Epidermal melanocyte (primary cell): ENCODE measurements around the gene AFAP1L2.
"Not testable (repeated sequence)": the region's sequence is repeated elsewhere in the genome, so short reads cannot be mapped to it uniquely, and the experiment has no call there.

Experiments used
- DNase-seq: peaks from one replicate; pipeline ENCODE4 v3.0.0; 2011; ENCODE audit warnings: low spot score; ENCODE audit not compliant: insufficient read length

The AFAP1L2 gene

DNA sequence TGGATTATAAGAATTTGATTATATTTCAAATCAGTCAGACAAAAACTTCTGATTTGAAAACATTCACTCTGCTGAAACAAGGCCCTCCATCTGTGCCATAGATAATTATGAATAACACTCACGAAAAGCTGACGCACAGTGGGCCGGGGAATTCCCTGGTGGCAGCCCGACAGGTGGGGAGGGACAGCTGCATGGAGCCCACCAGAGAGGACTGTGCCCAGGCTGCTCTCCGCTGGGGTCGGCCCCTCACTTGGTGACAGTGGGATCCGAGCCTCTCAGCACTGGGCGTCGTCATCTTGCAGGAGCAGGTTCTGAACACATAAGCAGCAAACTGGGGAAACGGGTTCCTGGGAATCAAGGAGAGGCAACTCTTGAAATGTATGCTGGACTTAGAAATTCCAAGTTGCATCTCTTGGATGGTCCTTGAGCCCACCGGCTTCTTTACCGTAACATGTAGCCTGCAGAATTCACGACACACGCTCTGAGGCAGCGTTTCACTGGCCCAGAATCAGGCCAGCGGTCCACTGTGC is 41.4 kb downstream of the AFAP1L2 start:
- no peak for DNase-seq

DNA sequence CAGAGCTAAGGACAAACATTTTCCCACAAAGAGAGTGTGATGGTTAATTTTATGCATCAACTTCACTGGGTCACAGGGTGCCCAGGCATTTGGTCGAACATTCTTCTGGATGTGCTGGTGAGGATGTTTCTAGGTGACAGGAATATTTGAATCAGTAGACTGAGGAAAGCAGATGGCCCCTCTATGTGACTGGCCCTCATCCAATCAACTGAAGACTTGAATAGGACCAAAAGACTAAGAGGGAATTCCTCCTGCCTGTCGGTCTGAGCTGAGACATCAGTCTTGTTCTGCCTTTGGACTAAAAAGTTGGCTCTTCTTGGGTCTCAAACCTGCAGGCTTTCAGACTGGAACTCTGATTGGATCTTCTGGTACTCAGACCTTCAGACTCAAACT is 44.4 kb downstream of the AFAP1L2 start:
- no peak for DNase-seq

DNA sequence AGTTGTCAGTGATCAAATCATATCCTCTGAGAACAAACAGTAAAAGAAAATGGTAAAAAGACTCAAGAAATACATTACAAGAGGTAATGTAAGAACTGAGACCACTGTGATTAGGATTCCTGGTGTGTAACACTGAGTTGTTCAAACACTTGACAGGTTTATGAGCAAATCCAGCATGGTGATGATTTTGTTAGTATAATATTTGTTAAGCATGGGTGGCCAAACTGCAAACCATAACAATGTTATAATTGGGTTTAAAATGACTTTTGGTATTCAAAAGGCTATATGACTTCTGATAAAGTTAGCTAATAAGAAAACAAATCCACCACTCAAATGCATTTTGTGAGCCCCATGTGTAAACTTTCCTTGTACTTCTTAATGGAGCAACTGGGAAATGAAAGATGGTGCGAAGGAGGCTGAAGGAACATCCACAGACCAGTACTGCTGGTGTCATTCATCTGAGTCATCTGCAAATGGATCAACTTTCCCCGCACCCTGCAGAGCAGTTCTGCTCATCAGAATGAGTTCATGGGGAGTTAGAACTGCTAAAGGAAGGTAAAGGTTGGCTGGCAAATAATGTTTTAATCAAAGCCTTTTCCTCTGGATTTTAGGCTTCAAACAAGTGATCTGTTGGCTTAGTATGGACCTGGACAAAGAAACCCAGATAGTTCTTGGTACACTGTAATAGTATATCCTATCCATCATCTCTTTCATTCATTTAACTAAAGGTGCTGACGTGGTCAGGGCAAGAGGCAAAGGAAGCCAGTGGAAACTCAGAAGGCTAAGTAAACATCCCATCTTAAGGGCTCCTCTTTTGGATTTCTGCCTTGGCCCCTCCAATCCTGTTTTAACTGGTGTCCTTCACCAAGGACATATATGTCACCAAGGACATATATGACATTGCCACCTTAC is 45.0 kb downstream of the AFAP1L2 start:
- no peak for DNase-seq

DNA sequence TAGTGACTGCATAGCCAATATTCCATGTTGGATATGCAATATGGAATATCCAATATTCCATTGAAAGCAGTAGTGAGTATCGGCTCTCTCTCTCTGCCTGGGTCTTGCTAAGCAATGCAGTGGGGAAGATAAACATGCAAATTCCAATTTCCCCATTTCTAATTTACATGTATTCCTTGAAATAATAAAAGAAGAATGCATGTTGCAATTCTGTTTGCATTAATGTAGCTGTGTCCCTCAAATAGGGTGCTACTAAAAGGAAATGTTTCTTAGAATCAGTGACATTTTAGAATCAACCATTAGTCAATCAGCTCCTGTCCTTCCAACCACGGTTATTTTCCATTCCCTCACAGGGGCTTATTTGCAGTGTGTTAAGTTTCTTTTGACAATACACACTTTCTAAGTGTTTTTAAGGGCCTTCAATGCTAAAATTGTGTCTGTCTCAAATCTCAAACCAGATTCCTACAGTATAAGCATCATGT is 46.7 kb downstream of the AFAP1L2 start:
- DNase-seq: no peak

DNA sequence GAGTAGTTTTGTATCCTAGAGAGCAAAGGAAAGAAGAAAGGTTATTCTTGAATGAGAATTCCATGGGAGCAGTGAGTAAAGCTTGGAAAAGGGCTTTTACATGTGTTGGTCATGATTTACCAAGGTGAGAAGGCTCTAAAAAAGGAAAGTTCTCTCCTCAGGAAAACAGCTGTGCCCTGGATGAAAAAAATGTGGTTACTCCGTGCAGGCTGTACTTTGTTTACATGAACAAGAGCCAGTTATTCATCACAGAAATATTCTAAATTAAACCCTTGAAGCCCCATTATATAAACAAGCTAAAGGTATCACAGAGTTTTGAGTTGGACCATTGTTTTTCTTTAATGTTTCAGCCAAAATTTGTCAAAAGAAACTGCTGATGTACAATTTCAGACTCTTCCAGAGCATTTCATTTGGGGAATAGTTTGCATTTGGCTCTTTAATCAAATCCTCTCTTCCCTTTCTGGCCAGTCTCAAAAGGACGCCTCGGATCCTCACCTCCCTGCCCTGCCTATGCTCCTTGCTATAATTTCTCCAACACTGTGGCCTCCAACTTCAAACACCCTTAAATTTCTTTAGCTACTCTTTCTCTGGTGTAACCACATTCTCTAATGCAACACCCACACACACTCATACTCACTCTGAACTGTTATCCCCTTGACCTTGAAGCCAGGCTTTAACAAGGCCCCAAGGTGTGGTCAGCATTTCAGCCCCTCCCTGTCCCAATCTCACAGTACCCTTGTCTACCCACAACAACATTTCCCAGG is 47.4 kb downstream of the AFAP1L2 start:
- DNase-seq: peak; percentile 36

DNA sequence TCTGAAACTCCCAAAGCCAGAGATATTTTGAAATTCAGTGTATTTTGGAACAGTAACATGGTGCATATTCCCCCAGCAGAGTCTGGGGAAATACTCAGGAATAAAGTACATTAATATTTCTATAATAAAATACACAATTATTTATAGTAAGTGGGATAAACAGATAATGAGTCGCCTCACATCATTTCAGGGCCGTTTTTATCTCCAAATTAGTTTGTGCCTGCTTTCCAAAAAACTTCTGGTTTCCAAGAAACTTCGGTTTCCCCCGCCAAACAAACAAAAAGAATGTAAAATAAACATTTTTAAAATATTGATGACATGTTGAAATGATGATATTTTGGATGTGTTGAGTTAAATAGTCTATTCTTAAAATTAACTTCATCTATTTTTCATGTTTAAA is 48.2 kb downstream of the AFAP1L2 start:
- no peak for DNase-seq

DNA sequence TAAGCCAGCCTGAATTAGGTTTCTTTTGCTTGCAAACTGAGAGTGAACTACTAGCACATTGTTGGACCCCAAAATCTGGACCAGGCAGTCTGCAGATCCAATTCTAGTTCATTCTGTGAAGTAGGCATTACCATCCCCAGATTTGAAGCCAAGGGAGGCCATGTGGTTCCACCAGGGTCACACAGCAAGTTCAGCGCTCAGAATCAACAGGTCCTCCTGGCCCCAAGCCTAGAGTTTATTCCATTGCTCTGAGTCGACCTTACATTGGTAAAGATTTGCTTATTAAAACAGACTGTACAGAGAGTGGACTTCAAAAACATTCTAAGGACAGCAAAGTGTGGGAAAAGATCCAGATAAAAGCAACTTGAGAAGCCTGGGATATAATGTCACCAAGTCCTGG is 50.9 kb downstream of the AFAP1L2 start:
- no peak for DNase-seq

DNA sequence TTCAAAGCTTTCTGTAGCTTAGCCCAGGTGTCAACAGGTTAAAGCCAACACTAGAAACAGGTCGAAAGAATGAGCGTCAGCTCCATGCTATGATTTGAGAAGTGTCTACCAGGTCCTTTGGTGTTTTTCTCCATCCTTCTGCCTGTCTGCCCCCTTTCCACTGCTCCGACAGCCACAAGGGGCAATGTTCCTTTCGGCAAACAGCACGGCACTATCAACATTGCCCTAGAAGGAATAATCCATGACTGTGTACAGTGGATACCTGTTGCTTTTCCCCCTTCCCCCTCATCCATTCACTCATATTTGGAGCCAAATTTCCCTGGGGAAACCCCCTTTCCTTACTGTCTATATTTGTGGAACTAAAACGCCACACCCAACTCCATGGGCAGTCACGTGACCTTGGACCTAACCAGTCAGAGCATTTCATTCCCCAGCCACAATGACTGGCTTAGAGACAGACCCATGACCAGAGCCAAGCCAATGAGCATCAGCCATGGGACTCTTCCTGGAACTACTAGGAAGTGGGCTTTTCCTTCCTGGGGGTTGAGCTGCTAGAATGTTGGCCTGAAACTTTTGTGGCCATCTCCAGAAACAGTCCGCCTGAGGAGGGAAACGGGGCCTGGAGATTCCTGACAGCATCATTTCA is 51.5 kb downstream of the AFAP1L2 start:
- no peak for DNase-seq

DNA sequence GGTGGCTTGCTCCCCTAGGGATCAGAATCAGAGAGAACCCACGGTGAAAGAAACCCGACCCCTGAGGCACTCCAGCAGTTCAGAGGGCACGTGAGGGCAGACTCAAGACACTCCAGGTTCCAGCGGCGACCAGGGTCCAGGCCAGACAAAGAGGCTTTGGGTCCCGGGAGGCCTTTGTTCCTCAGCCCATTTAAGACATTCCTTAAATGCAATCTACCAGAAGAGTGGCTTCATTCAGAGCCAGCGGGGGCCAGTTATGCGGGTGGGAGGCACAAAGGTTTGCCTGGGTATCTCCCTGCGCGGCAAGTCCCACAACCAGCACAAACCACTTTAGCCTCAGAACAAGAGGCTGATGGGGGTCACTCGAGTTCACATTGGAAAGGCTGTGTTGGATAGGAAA is 53.6 kb downstream of the AFAP1L2 start:
- no peak for DNase-seq

DNA sequence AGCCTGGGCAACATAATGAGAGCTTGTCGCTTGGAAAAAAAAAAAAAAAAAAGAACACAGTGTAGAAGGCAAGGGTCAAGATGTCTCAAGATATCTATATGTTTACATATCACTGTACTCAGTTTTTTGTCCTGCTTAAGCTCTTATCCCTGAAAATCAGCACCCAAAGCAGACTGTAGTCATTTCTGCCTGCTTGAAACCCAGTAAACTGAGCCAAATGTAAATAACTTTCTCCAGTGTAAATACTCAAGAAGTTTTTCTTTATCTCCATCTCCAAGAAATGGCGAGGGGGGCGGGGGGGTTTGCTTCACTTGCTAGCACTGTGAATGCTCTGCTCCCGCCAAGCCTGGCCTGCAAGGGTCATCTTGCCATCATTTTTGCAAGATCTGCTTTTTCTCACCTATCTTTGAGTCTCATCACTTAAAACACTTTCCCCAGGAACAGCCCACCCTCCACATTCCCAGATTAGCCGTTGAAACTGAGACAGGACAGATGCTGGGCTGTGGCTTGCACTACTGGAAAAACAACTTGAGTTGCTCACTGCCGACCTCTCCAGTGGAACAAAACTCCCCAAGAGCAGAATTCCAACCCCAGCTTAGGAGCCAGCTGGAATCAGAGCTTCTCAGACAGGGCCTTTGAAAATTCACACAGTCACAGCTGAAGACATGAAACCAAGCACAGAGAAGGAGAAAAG is 54.6 kb downstream of the AFAP1L2 start:
- DNase-seq: no peak

DNA sequence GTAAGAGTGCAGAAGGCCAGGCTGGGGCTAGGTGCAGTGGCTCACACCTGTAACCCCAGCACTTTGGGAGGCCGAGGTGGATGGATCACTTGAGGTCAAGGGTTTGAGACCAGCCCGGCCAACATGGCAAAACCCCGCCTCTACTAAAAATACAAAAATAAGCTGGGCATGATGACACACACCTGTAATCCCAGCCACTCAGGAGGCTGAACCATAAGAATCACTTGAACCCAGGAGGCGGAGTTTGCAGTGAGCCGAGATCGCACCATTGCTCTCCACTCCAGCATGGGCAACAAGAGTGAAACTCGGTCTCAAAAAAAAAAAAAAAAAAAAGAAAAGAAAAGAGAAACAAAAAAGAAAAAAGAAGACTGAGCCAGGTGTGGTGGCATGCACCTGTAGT is 55.2 kb downstream of the AFAP1L2 start:
- DNase-seq: not testable (repeated sequence)

DNA sequence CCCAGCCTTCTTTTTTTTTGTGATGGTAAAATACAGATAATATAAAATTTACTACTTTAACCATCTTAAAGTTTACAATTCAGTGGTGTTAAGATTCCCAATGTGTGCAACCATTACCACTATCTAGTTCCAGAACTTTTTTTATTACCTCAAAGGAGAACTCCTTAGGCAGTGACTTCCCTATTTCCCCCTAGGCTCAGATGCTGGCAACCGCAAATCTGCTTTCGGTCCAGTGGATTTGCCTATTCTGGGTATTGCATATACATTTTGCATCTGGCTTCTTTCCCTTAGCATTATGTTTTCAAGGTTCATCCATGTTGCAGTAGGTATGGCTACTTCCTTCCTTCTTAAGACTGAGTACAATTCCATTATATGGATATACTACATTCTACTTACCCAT is 56.5 kb downstream of the AFAP1L2 start:
- DNase-seq: no peak

DNA sequence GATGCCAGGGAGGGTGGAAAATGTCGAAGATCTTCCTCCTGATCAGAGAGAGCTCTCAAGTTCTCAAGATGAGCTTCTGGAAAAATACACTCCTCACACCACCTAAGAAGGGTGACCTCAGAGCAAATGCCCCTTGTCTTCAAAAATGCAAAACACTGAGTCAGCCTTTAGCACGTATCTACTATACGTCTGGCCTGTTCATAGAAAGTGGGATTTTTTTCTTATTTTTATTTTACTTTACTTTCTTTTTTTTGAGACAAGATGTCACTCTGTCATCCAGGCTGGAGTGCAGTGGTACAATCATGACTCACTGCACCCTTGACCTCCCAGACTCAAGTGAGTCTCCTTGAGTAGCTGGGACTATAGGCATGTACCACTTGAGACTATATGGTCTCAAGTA is 57.1 kb downstream of the AFAP1L2 start:
- DNase-seq: no peak

DNA sequence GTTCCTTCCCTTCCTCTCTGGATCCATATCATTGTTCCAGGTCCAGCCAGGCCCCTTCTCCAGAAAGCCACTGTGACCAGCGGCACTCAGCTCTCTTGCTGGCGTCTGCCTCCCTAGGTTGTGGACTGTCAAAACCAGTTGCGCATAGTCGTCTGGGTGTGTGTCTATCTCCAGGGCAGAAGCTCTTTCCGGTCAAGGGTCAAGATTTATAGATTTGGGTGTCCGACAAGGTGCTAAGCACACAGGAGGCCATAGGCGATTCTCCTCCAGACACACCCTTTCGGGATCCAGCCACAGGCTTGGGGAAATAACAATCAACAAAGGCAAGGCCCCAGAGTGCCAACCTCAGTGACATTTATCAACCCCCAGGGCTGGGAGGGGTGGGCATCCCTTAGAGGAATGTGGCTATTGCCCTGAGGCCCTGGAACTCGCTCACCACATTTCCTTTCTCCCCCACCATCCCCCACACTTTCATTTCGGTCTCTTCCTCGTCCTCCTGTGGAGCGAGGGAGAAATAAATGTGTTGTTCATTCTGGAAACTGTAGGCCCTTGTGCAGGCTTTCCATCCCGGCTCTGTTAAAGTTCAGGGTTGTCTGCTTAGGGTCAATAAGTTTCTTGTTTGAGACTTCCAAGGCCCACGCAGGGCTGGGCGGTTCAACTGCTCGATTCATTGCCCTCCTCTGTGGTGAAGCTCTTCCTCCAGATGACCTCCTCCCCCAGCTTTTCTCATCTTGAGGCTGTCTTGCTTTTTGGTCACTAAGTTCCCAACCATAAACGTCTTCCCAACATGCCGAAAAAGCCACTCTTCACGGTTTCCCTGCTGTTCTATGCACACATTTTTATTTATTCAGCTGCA is 57.9 kb downstream of the AFAP1L2 start:
- DNase-seq: peak; percentile 50

DNA sequence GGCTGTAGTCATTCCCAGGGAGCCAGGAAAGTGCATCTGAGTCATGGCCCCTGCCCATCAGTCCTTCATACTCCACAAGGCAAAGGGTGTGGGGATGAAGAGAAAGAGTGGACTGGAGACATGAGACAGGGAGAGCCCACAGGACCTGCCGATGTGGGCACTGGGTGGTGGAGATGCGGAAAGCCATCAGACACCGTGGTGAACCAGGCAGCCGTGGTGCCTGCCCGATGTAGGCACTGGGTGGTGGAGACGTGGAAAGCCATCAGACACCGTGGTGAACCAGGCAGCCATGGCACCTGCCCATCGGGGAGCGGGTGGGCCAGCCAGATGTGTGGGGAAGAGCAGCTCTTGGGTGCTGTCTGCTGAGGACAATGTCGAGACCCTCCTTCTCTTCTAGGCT is 58.6 kb downstream of the AFAP1L2 start:
- no peak for DNase-seq

DNA sequence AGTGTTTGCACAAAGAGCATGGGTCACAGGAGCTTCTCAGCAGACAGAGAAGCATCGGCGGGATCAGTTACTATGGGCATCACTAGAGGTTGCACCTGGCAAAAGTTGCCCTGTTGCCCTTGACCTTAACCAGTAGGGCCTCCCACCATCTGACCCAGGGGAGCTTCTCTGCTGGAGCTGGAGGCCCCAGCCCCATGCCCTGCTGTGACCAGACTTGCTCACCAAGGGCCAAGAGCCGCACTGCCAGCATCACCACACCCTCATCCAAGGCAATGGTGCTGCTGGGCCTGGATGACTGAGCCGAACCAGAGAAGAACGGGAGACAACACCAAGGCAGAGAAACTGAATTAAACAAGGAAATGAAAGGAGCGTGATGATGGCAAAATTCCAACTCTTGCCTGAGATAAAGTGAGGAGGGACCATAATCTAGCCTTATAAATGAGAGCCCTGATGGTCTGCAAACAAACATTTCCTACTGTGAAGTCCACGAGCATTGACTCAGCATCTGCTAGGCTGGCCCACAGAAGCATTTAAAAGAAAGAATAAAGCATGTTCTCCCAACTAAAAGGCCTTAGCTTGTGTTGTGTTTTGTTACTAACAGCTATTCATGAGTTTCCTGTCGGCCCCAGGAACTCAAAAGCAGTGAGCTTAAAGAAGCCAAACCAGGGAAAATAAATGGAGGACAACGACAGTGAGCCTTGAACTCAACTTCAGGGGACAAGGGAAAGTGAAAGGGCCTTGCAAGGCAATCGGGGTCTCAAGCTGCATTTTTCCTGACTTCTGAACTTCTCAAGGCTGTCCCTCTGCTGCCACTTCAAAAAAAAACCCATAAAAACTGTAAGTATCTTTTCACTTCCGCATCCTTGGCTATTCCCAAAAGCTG is 60.4 kb downstream of the AFAP1L2 start:
- DNase-seq: no peak

DNA sequence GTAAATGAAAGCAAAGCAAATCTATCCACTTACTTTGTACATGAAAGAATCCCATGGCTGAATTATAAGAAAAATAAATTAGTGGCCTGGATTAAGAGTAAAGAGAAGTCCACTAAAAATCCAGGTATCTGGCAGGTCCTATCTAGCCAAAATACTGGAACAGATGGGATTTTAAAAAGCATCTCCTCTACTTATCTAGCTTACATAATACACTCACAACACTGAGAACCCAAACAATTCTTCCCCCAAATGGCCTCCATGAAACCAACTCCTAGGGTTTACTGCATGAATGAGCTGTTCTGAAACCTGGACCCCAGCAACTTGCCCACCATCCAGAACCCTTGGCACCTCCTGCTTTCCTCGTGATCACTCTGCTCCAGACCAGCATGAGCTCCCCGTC is 61.3 kb downstream of the AFAP1L2 start:
- no peak for DNase-seq

DNA sequence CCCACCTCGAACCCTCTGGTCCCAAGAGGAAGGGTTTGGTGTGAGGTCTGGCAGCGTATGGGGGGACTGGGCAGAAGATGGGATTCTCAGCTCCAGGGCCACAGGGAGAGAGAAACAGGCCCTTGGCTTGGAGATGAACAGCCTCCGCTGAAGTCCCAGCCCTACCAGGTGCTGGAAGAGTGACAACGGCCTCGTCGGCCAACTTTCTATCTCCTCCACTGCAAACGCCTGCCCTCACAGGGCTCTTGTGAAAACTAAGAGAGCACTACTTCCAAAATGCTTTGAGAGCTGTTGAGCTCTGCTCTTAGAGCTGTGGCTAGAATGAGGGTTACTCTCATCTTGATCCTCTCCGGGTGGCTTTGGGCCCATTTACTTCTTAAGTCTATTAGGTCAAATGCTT is 63.5 kb downstream of the AFAP1L2 start:
- DNase-seq: no peak
